ENCODE results near the gene FOXK1.

DNA sequence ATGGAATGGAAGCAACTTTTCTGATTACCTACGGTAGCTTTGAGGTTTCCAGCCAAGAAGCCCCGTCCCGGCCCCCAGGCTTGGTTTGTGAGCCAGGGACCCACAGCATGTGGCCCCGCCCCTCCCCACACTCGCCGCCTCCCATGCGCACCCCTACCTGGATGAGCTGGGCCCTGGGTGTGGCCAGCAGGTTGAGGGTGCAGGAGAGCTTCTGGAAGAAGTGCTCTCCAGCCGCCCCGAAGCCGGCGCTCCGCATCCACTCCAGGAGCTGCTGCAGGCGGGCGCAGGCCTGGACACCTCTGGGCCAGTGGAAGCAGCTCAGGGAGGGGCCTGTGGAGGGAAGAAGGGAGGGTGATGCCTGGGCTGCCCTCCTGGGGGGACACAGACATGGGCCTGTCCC lies 133.0 kb downstream of the FOXK1 start:
- TF ChIP-seq, protein P1, sequence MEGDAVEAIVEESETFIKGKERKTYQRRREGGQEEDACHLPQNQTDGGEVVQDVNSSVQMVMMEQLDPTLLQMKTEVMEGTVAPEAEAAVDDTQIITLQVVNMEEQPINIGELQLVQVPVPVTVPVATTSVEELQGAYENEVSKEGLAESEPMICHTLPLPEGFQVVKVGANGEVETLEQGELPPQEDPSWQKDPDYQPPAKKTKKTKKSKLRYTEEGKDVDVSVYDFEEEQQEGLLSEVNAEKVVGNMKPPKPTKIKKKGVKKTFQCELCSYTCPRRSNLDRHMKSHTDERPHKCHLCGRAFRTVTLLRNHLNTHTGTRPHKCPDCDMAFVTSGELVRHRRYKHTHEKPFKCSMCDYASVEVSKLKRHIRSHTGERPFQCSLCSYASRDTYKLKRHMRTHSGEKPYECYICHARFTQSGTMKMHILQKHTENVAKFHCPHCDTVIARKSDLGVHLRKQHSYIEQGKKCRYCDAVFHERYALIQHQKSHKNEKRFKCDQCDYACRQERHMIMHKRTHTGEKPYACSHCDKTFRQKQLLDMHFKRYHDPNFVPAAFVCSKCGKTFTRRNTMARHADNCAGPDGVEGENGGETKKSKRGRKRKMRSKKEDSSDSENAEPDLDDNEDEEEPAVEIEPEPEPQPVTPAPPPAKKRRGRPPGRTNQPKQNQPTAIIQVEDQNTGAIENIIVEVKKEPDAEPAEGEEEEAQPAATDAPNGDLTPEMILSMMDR (IDR thresholded peaks at IDR 0.05) = no peak
- no peak for TF ChIP-seq POLR2A (IDR thresholded peaks at IDR 0.05)

Measured in adrenal gland (tissue), 5 donors.